Body of pancreas (tissue), 4 donors: ENCODE data around the gene TM9SF4.

Experiments
- CTCF ChIP-seq, 7 experiments: fragments of 450-650 bp in 4 of 7; fragments of 200-600 bp in 3 of 7; sonication (generic) in 3 of 7; IDR thresholded peaks; one replicate each; pipeline ENCODE4 v1.5.1; 2016 to 2019; ENCODE audit warnings: antibody characterized with exemption in 7 of 7
- POLR2A ChIP-seq, 3 donors: fragments of 450-650 bp; IDR thresholded peaks; one replicate each; pipeline ENCODE4 v1.6.1; 2016; ENCODE audit warnings: antibody characterized with exemption in 3 of 3, mild to moderate bottlenecking in 2 of 3

- TF ChIP-seq POLR2A (IDR thresholded peaks at IDR 0.05) (no peak), CTCF (IDR thresholded peaks at IDR 0.05) (no peak)
Measured at GRCh38 chr20:32193996-32194395, 84.5 kb downstream of the TM9SF4 start.
